HEK293 (cell line): ENCODE results near the gene DMD.
A peak's percentile ranks its signal among the peaks of the same experiment; 100 is the strongest.

ENCODE experiments used
- CTCF ChIA-PET: fragments of 350-600 bp; formaldehyde crosslinking; extraction: SDS; loops from one replicate; lab custom pipeline; 2021; ENCODE audit warnings: antibody characterized with exemption; lab: Yijun Ruan, JAX
- POLR2A ChIA-PET: fragments of 300-600 bp; formaldehyde crosslinking; extraction: SDS; loops from one replicate; lab custom pipeline; 2020; ENCODE audit warnings: antibody characterized with exemption, inconsistent platforms; lab: Yijun Ruan, JAX
- H3K27ac ChIP-seq: fragments of 200-500 bp; sonication (Bioruptor generic); 2 replicates; pipeline ENCODE4 v1.5.1; 2014; ENCODE audit warnings: low read depth, low read length, control low read depth, inconsistent platforms; ENCODE audit errors: extremely low read depth
- H3K36me3 ChIP-seq, 2 experiments: fragments of 200-500 bp in 1 of 2; sonication (Bioruptor generic) in 1 of 2; 1 replicate in 1 of 2; 2 replicates in 1 of 2; pipeline ENCODE4 v1.5.1; 2014 to 2017; ENCODE audit warnings: inconsistent platforms in 2 of 2, low read length in 2 of 2; ENCODE audit not compliant: control insufficient read depth in 2 of 2, insufficient read depth in 1 of 2
- H3K4me1 ChIP-seq: fragments of 200-500 bp; sonication (Bioruptor generic); 2 replicates; pipeline ENCODE4 v1.5.1; 2014; ENCODE audit warnings: mild to moderate bottlenecking, low read length, inconsistent platforms; ENCODE audit not compliant: control insufficient read depth, insufficient read depth
- H3K4me3 ChIP-seq: 2 replicates; pipeline ENCODE4 v1.5.1; 2011; ENCODE audit warnings: low read depth, mild to moderate bottlenecking, control low read depth, low read length, moderate library complexity
- H3K9me3 ChIP-seq: fragments of 200-500 bp; sonication (Bioruptor generic); 2 replicates; pipeline ENCODE4 v1.5.1; 2014; ENCODE audit warnings: low read depth, low read length, inconsistent platforms; ENCODE audit not compliant: control insufficient read depth, insufficient read depth
- HOXC10 ChIP-seq: sonication (generic); formaldehyde crosslinking; IDR thresholded peaks from 2 replicates; pipeline ENCODE4 v1.8.1; 2023; ENCODE audit warnings: mild to moderate bottlenecking, missing genetic modification reagents
- IKZF3 ChIP-seq: fragments of 450-650 bp; IDR thresholded peaks from 2 replicates; pipeline ENCODE4 v1.5.0; 2018; ENCODE audit warnings: missing biosample characterization, mild to moderate bottlenecking, missing genetic modification characterization, moderate library complexity
- PRDM1 ChIP-seq: fragments of 450-650 bp; formaldehyde crosslinking; IDR thresholded peaks from 2 replicates; pipeline ENCODE4; 2016; ENCODE audit warnings: missing biosample characterization, missing genetic modification characterization
- SALL2 ChIP-seq: fragments of 450-650 bp; formaldehyde crosslinking; IDR thresholded peaks from 2 replicates; pipeline ENCODE4 v1.5.0; 2017; ENCODE audit warnings: missing biosample characterization, mild to moderate bottlenecking, missing genetic modification characterization, borderline replicate concordance
- SP3 ChIP-seq: fragments of 450-650 bp; formaldehyde crosslinking; IDR thresholded peaks from 2 replicates; pipeline ENCODE4 v1.5.1; 2016; ENCODE audit warnings: missing biosample characterization, missing genetic modification characterization
- TRIM28 ChIP-seq: IDR thresholded peaks from 2 replicates; pipeline ENCODE4 v1.6.1; 2011; ENCODE audit warnings: low read length, control low read depth, borderline replicate concordance
- ZBTB10 ChIP-seq: fragments of 450-650 bp; formaldehyde crosslinking; IDR thresholded peaks from 2 replicates; pipeline ENCODE4 v1.5.1; 2016; ENCODE audit warnings: missing biosample characterization, missing genetic modification characterization
- ZBTB20 ChIP-seq: fragments of 450-650 bp; formaldehyde crosslinking; IDR thresholded peaks from 2 replicates; pipeline ENCODE4 v1.5.1; 2016; ENCODE audit warnings: missing biosample characterization, missing genetic modification characterization
- ZBTB44 ChIP-seq: fragments of 450-650 bp; IDR thresholded peaks from 2 replicates; pipeline ENCODE4 v1.5.1; 2018; ENCODE audit warnings: missing biosample characterization, mild to moderate bottlenecking, missing genetic modification characterization
- ZFHX2 ChIP-seq: fragments of 450-650 bp; formaldehyde crosslinking; conservative IDR thresholded peaks from 2 replicates; pipeline ENCODE4 v1.5.1; 2016; ENCODE audit warnings: missing biosample characterization, missing genetic modification characterization
- ZNF16 ChIP-seq: fragments of 450-650 bp; formaldehyde crosslinking; IDR thresholded peaks from 2 replicates; pipeline ENCODE4 v1.5.1; 2016; ENCODE audit warnings: low read depth, missing biosample characterization, missing genetic modification characterization
- ZNF223 ChIP-seq: fragments of 450-650 bp; formaldehyde crosslinking; IDR thresholded peaks from 2 replicates; pipeline ENCODE4 v1.5.1; 2016; ENCODE audit warnings: missing biosample characterization, missing genetic modification characterization
- ZNF350 ChIP-seq: fragments of 450-650 bp; formaldehyde crosslinking; IDR thresholded peaks from 2 replicates; pipeline ENCODE4 v1.5.0; 2017; ENCODE audit warnings: missing biosample characterization, mild to moderate bottlenecking, missing genetic modification characterization
- ZNF398 ChIP-seq: fragments of 450-650 bp; formaldehyde crosslinking; IDR thresholded peaks from 2 replicates; pipeline ENCODE4 v1.5.1; 2017; ENCODE audit warnings: missing biosample characterization, missing genetic modification characterization
- ZNF404 ChIP-seq: fragments of 450-650 bp; formaldehyde crosslinking; IDR thresholded peaks from 2 replicates; pipeline ENCODE4 v1.5.1; 2017; ENCODE audit warnings: missing biosample characterization, missing genetic modification characterization
- ZNF416 ChIP-seq: fragments of 450-650 bp; formaldehyde crosslinking; IDR thresholded peaks from 2 replicates; pipeline ENCODE4 v1.5.1; 2016; ENCODE audit warnings: missing biosample characterization, missing genetic modification characterization
- ZNF621 ChIP-seq: fragments of 450-650 bp; formaldehyde crosslinking; IDR thresholded peaks from 2 replicates; pipeline ENCODE4 v1.5.1; 2017; ENCODE audit warnings: missing biosample characterization, missing genetic modification characterization
- ZNF658 ChIP-seq: fragments of 450-650 bp; formaldehyde crosslinking; IDR thresholded peaks from 2 replicates; pipeline ENCODE4; 2016; ENCODE audit warnings: missing biosample characterization, missing genetic modification characterization

DMD gene

GRCh38 chrX:32451954-32452695, 759.2 kb downstream of the DMD start:
- no peaks in the 10 kb centered on the region for H3K36me3 ChIP-seq
- TF ChIP-seq SP3 (tag by site-specific recombination), result no peak
- TF ChIP-seq IKZF3, result no peak
- peak; percentile 100 for TF ChIP-seq PRDM1 (tag by site-specific recombination)
- TF ChIP-seq ZNF404 (tag by site-specific recombination), result no peak
- no peak for TF ChIP-seq ZNF416 (tag by site-specific recombination)
- TF ChIP-seq SALL2 (tag by site-specific recombination), result no peak
- no peaks in the 10 kb centered on the region for H3K4me1 ChIP-seq
- H3K4me3 ChIP-seq, result no peak overlapping the region
- H3K9me3 ChIP-seq, result no peaks in the 10 kb centered on the region
- ChIA-PET CTCF (no interaction called here), POLR2A (no interaction called here)
- H3K27ac ChIP-seq, result no peak overlapping the region

- CTCF ChIA-PET, result no interaction called here
These were observed 762.4 kb downstream of the DMD start for GRCh38 chrX:32448945-32449344.

More at GRCh38 chrX:32448945-32449344, 762.4 kb downstream of the DMD start:
- Histone ChIP-seq H3K36me3 (no peaks in the 10 kb centered on the region), H3K9me3 (no peaks in the 10 kb centered on the region), H3K27ac (no peak overlapping the region), H3K4me1 (no peaks in the 10 kb centered on the region), H3K4me3 (no peak overlapping the region)
- TF ChIP-seq ZNF350 (tag by site-specific recombination) (no peak), ZNF658 (tag by site-specific recombination) (no peak), TRIM28 (no peak), ZNF621 (tag by site-specific recombination) (no peak), ZNF16 (no peak), ZFHX2 (no peak), HOXC10 (CRISPR knock-in tag) (no peak), ZBTB20 (tag by site-specific recombination) (no peak), ZBTB44 (tag by site-specific recombination) (no peak), ZNF398 (no peak), ZNF223 (tag by site-specific recombination) (no peak), ZBTB10 (no peak)
- POLR2A ChIA-PET, result no interaction called here
